CD4-positive, alpha-beta T cell treated with Interleukin-12 subunit alpha and Interleukin-12 subunit beta, for 1 hour (primary cell): Measurements from ENCODE around the gene GFRAL.
"Not testable (repeated sequence)": the region's sequence is repeated elsewhere in the genome, so short reads cannot be mapped to it uniquely, and the experiment has no call there.

ENCODE experiments used
- DNase-seq: peaks from one replicate; pipeline ENCODE4 v3.0.0-alpha.2; 2020

GFRAL gene, protein sequence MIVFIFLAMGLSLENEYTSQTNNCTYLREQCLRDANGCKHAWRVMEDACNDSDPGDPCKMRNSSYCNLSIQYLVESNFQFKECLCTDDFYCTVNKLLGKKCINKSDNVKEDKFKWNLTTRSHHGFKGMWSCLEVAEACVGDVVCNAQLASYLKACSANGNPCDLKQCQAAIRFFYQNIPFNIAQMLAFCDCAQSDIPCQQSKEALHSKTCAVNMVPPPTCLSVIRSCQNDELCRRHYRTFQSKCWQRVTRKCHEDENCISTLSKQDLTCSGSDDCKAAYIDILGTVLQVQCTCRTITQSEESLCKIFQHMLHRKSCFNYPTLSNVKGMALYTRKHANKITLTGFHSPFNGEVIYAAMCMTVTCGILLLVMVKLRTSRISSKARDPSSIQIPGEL

DNA sequence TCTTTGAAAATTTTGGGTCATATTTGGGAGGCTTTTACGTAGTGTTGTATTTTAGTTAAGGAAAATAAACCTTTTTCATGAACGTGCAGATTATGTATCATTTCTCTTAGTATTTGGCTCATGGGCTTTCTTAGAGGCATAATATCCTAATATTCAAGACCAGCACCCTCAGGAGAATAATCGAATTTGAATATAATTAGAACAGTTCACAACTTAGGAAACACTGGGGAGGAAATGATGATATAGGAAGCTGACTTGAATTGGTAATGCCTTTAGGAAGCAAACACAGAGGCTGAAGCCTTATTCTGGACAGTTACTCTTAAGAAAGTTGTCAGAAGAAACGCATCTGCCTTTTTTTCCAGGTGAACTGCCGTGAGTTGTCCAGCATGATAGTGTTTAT lies at the start of gene GFRAL:
Gene GFRAL (plus strand): TSS at position 301 of the 400 bp plus-strand sequence. CDS start 86 bp downstream, at position 387.
- no peak for DNase-seq

DNA sequence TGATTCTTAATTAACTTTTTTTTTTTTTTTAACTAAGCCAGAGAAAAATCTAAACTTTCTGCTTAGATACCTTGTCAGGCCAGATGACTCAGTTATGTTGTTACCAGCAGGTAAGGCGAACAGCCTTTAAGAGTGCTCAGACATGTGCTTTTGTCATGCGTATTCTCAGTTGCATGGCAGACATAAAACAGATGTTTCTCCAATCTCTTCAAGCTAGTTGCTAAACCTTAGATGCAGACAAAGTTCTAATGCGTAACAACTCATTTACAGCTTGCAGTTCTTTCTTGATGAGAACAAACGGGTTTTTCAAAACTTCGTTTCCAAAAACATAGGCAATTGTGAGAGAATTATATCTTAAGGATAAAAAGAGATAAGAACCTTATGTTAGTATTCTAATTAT lies 49.6 kb upstream of the GFRAL start:
- DNase-seq, result no peak

DNA sequence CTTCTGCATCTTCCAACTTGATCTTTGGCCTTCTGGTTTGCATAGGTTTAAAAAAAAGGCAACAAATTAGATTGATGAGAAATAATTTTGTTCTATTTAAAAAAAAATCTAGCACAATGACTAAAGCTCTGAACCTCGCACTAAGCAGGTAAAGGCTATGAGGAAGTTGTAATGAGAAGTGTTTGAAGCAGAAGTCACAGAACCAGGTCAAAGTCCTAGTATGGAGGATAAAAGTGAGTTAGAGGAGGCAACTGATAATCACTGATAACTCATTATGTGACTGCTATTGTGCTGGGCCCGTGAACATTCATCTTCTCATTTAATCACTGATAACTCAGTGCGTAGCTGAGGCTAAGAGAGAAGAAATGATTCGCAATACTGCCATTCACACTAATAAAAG lies 46.1 kb upstream of the GFRAL start:
- DNase-seq, result no peak

DNA sequence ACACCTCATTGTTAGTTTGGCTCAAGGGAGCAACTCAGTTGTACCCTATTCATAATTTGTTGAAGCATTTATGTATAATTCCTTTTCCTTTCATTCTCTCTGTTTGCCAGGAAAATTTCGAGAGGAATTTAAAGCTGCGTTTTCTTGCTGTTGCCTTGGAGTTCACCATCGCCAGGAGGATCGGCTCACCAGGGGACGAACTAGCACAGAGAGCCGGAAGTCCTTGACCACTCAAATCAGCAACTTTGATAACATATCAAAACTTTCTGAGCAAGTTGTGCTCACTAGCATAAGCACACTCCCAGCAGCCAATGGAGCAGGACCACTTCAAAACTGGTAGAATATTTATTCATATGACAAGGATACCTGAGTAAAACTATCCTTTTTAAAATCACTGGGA lies 45.2 kb upstream of the GFRAL start:
- no peak for DNase-seq

DNA sequence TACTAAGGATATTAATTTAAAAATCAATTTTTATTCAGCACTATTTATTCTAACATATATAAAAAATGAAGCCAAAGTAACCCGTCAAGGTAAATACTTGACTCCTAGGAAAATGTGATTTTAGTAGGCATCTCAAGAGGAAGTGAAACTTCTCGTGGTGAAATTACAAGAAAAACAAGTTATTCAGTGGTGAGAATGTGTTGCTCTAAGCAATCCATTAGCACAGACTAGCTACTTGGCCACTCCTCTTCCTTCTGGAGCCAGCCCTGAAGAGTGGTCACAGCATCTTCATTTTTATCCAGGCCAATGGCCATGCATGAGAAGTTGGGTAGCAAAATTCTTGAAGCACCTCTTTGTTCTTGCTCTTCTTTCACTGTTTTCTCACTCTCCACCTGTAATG lies 40.4 kb upstream of the GFRAL start:
- DNase-seq, result no peak

DNA sequence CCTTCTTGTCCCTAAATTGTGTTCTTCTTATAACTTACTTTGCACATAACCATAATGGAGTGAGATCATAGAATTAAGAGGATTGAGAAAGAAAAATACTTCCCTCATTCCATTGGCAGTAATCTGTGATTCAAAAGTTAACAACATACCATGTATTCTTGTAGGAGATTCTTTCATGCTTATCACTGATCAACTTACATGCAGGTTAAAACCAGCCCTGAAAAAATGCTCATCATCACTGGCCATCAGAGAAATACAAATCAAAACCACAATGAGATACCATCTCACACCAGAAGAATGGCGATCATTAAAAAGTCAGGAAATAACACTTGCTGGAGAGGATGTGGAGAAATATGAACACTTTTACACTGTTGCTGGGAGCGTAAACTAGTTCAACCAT lies 36.5 kb upstream of the GFRAL start:
- DNase-seq, result no peak

DNA sequence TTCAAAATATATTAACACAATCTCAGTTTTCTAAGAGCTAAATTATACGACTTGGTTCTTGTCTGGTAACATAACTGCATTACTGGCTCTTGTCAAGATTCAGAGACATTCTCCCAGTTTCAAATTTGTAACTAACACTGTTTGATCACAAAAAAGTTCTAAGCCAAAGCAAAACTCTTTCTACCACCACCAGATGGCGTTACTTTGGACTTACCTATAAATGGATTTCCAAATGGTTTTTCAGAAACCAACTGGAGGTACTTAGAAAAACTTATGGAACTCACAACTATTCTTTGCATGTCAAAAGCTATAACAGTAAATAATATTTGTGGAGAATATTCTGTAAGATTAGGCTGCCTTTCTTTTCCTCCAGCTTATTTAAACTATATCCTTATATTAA lies 34.2 kb upstream of the GFRAL start:
- DNase-seq, result no peak

DNA sequence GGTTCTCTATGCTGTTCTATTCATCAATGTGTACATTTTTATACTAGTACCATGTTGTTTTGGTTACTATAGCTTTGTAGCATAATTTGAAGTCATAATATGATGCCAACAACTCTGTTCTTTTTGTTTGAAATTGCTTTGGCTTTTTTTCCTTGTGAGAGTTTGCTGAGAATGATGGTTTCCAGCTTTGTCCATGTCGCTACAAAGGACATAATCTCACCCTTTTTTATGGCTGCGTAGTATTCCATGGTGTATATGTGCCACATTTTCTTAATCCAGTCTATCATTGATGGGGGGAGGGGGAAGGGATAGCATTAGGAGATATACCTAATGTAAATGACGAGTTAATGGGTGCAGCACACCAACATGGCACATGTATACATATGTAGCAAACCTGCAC lies 30.1 kb upstream of the GFRAL start:
- DNase-seq, result not testable (repeated sequence)

DNA sequence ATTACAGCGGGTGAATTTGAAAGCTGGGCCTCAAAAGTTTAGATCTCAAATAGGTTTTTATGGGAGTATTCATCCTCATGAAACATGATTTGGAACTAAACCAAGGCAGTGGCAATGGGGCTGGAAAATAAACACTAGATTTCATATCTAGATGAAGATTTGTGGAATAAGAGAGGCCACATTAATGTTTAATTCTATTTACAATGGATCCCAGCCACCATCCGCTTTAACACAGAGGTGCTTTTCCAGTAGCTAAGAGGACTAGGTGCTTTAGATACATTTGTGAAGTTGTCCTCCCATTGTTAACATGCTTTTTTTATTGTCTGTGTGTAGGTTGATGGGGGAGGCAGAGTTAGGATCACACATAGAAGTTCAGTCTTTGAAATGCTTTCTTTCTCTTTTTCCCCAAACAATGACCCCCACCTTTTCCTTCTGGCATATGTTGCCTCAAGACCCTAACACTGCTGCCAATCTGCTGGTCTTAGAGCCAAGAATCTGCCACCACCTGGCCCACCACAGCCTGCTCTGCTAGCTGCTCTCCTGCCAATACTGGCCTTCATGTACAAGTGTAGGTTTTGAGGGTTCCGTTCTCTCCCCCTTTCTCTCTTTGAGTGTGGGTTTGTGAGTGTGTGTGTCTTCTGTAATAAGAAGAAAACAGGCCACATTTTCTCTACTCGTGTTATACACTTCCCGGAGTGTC lies 27.8 kb upstream of the GFRAL start:
- DNase-seq, result no peak

DNA sequence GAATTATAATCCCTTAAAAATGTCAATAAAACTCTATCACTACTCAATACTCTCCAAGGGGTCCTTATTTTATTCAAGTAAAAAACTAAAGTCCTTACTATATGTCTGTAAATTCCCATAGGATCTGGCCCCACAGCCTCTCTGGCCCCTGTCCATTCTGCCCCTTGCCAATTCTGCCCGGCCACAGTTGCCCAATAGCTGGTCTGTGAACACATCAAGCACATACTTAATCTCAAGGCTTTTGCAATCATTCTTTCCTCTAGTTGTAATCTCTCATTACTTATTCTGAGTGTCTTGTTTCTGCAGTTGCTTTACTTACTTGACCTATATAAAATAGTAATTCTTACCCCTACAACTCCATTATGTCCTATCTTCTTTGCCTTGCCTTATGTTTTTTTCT lies 22.5 kb upstream of the GFRAL start:
- DNase-seq, result no peak

DNA sequence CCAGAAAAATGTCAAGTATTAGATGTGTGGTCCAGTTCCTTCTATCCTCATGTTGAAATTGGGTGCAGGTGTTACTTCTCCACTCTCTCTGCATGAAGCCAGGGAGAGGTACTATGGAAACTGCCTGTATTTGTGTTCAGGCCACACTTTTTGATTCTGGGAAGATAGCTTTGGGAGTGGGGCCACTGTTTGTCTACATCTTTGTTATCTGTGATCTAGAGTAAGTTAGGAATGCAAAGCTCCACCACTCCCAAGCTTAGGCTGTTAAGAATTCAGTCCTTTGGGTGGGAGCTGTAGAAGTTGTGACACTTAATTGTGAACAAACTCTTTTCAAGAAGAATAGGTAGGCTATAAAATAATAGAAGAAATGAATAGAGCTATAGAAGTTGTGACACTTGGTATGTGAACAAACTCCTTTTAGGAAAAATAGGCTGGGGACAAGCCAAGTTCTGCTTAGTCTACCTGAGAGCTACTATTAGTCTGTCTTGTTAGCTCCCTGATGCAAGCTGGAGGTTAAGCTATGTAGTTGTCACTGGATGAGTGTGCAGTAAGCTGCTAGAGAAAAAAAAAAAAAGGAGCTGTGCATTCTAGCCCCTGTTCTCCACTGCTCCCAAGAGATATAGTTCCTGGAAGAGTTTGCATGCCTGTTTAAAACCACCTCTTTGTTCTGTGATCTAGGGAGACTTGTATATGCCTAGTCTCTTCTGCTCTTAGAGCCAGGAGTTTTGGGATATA lies 7.1 kb upstream of the GFRAL start:
- no peak for DNase-seq

DNA sequence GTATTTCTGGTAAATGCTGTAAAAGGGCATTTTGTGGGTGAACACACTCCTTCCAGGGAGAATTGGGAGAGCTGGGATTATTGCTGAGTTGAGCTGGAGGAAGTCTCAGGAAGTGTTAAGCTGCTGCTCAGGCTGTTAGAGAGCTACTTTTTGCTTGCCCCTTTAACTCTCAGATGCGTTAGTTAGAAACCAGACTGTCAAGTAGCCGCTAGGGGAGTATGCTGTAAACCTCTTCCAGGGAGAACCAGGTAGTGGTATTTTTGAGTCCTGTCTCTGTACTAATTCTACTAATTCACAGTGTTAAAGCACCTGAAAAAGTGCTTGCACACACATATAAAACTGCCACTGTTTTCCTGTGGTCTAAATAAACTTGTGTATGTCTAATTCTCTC lies 6.6 kb upstream of the GFRAL start:
- DNase-seq, result no peak

DNA sequence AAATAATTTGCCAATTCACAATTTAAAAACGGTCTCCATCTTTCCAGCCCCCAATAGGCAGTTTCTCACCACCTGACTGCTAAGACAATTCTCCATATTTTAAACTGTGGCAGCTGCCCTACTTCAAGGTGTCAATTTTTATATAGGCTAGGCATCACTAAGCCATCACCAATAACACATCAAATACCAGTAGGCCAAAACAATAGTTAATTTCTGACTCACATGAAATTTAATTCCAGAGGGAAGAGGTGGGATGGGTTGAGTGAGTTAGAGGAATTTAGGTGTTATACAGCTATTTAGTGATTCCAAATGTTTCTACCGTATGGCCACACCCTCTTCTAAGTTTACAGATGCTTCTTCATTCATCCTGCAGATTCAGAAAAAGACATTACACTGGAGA lies 49.9 kb downstream of the GFRAL start:
- DNase-seq, result no peak

DNA sequence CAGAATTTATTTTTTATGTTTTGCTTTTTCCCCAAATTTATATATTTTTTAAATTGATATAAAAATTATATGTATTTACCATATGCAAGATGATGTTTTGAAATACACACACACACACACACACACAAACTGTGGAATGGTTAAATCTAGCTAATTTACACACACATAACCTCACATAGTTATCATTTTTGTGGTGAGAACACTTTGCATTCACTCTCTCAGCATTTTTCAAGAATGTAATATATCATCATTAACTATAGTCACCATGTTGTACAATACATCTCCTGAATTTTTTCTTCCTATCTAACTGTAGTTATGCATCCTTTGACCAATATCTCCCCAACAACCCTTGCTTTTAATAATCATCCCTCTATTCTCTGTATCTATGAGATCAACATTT lies 52.2 kb downstream of the GFRAL start:
- DNase-seq, result no peak

DNA sequence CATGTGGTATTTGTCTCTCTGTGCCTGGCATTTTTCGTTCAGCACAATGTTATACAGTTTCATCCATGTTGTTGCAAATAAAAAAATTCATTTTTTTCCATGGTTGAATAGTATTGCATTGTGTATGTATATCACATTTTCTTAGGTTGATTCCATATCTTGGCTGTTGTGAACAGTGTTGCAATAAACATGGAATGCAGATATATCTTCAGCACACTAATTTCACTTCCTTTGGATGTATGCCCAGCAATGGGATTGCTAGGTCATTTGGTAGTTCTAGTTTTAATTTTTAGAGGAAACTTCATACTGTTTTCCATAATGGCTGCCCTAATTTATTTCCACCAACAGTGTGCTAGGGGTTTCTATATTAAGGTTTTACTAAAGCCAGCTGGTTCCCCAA lies 52.6 kb downstream of the GFRAL start:
- no peak for DNase-seq

DNA sequence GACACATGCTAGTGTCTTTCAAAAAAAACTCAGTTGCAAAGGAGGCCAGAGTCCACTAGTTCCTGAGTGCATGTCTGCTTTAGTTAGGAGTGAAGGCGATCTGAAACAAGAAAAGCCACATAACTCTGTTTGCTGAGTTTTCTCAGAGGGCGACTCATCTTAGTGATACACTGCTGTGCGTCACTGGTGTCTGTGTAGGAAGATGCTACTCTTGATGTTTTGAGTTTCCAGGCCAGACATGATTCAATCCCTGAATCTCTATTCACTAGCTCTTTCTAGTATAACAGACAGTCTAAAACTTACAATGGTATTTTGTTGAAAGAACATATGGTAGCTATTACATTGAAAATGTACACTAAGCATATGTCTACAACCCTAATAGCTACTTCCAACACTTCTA lies 60.9 kb downstream of the GFRAL start:
- DNase-seq, result no peak

DNA sequence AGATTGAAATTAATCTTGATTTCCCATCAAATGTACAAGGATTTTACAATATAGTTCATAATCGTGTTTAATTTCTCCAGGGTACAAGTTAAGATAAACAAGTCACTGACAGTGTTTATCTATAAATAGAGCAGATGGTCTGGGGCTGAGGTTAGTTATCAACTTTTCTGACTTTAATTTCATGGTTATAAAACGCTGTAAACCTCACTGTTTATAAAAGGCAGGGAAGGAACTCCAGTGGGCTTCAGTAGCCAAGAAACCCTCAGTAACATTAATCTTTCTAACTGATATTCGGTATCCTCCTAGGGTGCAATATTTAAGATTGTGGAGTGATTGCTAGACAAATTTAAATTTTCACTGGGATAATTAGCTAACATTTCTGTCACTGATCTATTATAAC lies 68.6 kb downstream of the GFRAL start:
- DNase-seq, result no peak

DNA sequence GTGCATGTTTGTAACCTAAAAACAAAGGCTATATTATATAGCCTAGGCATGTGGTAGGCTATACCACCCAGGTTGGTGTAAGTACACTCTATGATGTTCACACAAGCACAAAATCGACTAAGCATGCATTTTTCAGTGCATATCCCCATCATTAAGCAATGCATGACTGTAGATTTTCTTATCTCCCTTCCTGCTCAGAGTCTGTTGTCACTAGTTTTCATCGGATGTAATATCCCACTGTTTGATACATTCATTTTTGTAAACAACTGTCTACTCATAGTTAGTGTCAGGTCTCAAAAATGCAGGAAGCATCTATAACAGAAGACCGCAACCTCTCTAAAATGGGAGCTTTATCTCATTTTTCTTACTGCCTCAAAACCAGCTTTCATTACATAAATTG lies 70.7 kb downstream of the GFRAL start:
- DNase-seq, result no peak

DNA sequence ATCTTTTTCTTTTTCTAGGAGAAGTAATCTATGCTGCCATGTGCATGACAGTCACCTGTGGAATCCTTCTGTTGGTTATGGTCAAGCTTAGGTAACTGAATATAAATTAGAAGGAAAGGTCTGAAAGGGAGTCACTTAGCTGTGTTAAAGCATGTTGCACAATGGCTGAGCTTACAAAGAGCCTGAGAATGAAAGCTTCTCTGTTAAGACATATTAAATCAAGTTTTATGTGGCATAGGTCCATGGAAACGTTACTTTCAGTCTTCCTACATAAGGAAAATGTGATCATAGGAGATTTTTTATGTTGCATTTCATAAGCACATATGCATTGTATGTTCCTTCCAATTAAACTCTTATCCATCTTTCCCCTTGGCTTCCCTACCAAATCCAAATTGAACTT lies 72.1 kb downstream of the GFRAL start:
- no peak for DNase-seq

DNA sequence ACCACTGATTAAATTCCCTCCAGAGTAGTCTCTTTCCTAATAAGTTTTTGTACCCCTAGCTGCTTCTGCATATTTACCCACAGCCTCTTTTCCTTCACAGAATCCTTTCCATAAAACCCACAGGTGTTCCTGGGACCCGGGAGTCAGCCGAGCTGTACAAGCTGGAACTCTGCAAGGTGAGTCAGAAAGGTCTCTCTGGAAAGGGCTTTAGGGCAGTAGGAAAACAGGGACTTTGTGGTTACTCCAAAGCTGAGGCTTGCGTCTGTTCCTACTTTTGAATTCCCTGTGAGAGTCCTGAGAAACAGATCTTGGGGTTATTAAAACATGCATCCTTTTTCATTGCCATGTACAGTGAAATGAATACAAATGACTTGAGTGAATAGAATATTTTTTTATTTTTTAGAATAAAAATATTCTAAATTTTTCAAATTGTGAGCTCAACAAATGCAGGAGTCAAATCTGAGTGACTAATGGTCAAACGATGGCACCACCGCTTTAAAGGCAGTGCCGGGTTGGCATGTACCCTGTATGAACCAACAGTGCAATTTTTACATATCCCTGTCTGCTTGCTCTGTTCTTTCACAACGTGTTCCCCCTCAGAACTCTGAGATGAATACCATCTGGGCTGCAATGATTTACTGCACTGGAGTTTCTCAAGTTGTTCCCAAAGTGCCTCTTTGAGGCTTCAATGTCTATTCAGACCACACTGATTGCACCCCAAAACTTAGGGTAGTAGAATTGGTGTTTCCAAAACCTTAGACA lies 78.4 kb downstream of the GFRAL start:
- no peak for DNase-seq

DNA sequence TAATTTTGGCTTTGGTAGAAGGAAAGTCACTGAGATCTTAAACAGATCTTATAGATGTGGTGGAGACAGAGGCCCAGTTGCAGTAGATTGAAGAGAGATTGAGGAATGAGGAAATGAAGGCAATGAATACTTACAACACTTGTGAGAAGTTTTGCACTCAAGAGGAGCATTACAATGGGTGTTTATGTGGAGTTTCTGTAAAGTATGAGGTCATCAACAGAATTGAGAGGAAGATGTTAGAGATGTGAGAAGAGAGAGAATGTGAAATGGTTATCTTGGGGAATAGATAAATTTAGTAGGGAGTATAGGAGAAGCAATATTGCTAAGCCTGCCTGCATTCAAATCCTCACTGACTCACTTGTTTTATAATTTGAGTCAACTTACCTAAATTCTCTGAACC lies 83.4 kb downstream of the GFRAL start:
- no peak for DNase-seq

DNA sequence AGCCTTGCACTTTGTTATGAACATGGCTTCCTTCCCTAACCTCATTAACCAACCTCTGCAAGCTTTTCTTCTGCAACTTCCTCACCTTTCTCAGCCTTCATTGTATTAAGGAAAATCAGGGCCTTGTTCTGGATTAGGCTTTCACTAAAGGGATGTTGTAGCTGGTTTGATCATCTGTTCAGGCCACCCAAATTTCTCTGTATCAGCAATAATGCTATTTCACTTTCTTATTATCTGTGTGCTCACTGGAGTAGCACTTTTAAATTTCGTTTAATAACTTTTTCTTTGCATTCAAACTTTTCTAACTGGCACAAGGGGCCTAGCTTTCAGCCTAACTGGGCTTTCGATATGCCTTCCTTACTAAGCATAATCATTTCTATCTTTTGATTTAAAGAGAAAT lies 96.7 kb downstream of the GFRAL start:
- DNase-seq, result no peak

DNA sequence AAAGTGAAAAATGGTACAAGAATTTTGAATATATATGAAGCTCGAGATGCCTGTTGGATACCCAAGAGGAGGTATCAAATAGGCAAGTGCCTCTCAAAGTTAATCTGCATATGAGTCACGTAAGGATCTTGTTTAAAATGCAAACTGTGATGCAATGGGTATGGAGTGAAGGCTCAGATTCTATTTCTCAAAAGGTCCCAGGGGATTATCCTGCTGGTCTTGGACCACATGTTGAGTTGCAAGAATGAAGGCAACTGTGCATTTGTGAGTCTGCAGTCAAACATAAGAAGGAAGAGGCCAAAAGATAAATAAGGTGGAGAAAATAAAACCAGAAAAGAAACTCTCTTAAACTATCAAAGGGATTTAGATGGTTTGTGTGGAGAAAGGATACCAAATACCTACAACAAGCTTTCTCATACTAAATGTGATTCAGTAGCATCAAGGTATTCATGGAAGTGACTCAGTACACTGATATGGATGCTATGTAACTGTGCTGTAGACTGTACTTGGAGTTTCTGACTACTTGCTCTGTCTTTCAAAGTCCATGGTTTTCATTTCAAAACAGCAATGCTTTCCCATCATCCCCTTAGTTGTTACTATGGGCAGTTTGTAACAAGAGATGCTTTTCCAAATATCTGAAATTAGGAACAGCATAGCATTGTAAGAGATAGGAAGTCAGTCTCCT lies 106.3 kb downstream of the GFRAL start:
- DNase-seq, result no peak
